Endothelial cell of umbilical vein (primary cell): ENCODE results near the gene GNB1L. TPM values are rescaled to one million over a fixed set of nuclear protein-coding genes. Genes with fewer than 3 reads are reported as not detected.

ENCODE experiments used
- BruUV-seq: library from RNA; stranded (reverse); fragments of 400-500 nt; replicated peaks from 2 replicates; lab custom pipeline; 2021; lab: Mats Ljungman, UMichigan
- CTCF ChIA-PET: fragments of 300-600, 350-600 bp; sonication (Branson Sonifier 250); formaldehyde crosslinking; loops from one replicate; lab custom pipeline; 2021; ENCODE audit warnings: antibody characterized with exemption, inconsistent platforms; lab: Charles Lee
- POLR2A ChIA-PET: fragments of 300-600, 350-600 bp; sonication (Branson Sonifier 250); formaldehyde crosslinking; loops from one replicate; lab custom pipeline; 2021; ENCODE audit warnings: antibody characterized with exemption, inconsistent platforms; lab: Charles Lee
- DNase-seq: peaks from one replicate; pipeline ENCODE4 v3.0.0-alpha.2; 2011; ENCODE audit warnings: low read depth, low spot score
- FAIRE-seq: peaks from 2 replicates; lab custom pipeline; 2011; peaks lifted over from hg19 to GRCh38; lab: Jason Lieb, UNC
- H2AFZ ChIP-seq: 2 replicates; pipeline ENCODE4 v1.6.0; 2012; ENCODE audit warnings: low read depth, low read length, control low read depth, inconsistent platforms
- H3K27ac ChIP-seq: 2 replicates; pipeline ENCODE4 v1.5.1; 2011; ENCODE audit warnings: low read depth, mild to moderate bottlenecking, control low read depth, low read length, moderate library complexity; ENCODE audit not compliant: insufficient read depth
- H3K27me3 ChIP-seq, 2 experiments: 2 replicates each; pipeline versions ENCODE4 v1.6.0 to v1.6.1; 2011; ENCODE audit warnings: low read length in 2 of 2, mixed read lengths in 1 of 2; ENCODE audit not compliant: control insufficient read depth in 2 of 2, insufficient read depth in 2 of 2
- H3K36me3 ChIP-seq, 2 experiments: 2 replicates in 1 of 2; 3 replicates in 1 of 2; pipeline ENCODE4 v1.5.1; 2011; ENCODE audit warnings: low read length in 2 of 2, mild to moderate bottlenecking in 1 of 2, moderate library complexity in 1 of 2; ENCODE audit not compliant: control insufficient read depth in 2 of 2, insufficient read depth in 2 of 2; ENCODE audit errors: extremely low read depth in 1 of 2
- H3K4me1 ChIP-seq: 3 replicates; pipeline ENCODE4 v1.5.1; 2011; ENCODE audit warnings: mild to moderate bottlenecking, low read length; ENCODE audit not compliant: control insufficient read depth, insufficient read depth; ENCODE audit errors: extremely low read depth
- H3K4me2 ChIP-seq: 2 replicates; pipeline ENCODE4 v1.6.1; 2011; ENCODE audit warnings: low read length, control low read depth, mixed read lengths; ENCODE audit not compliant: insufficient read depth
- H3K4me3 ChIP-seq, 3 experiments: fragments of 200-600 bp in 1 of 3; sonication (generic), shearing (Covaris generic) in 1 of 3; replicated peaks in 1 of 3; 2 replicates each; pipeline ENCODE4 v1.5.1; 2011 to 2016; ENCODE audit warnings: control low read depth in 3 of 3, low read length in 3 of 3, mild to moderate bottlenecking in 2 of 3, inconsistent platforms in 1 of 3, low read depth in 1 of 3, moderate library complexity in 1 of 3; ENCODE audit not compliant: insufficient read depth in 1 of 3
- H3K79me2 ChIP-seq: 2 replicates; pipeline ENCODE4 v1.6.0; 2012; ENCODE audit warnings: low read length, inconsistent platforms; ENCODE audit not compliant: control insufficient read depth, insufficient read depth
- H3K9ac ChIP-seq: replicated peaks from 2 replicates; pipeline ENCODE3; 2011; ENCODE audit warnings: low read length, control low read depth; ENCODE audit not compliant: insufficient read depth; ENCODE audit errors: extremely low read depth
- H3K9me1 ChIP-seq: replicated peaks from 3 replicates; pipeline ENCODE4 v1.6.0; 2011; ENCODE audit warnings: mild to moderate bottlenecking, low read length; ENCODE audit not compliant: control insufficient read depth, insufficient read depth; ENCODE audit errors: extremely low read depth
- H3K9me3 ChIP-seq: replicated peaks from 2 replicates; pipeline ENCODE4 v1.5.1; 2012; ENCODE audit warnings: low read length, inconsistent platforms; ENCODE audit not compliant: control insufficient read depth, insufficient read depth
- H4K20me1 ChIP-seq: replicated peaks from 2 replicates; pipeline ENCODE3; 2011; ENCODE audit warnings: mild to moderate bottlenecking, low read length; ENCODE audit not compliant: control insufficient read depth, insufficient read depth; ENCODE audit errors: extremely low read depth
- JUN ChIP-seq: IDR thresholded peaks from 2 replicates; pipeline ENCODE4 v1.6.1; 2011; ENCODE audit warnings: borderline replicate concordance, low read depth; ENCODE audit not compliant: insufficient read length, insufficient read depth
- POLR2A ChIP-seq: IDR thresholded peaks from 2 replicates; pipeline ENCODE4 v1.6.1; 2012; ENCODE audit warnings: low read depth, mild to moderate bottlenecking, control low read depth, low read length
- dilution Hi-C: fragments of 300-500 bp; cut with MboI; formaldehyde crosslinking; loops from one replicate; pipeline ENCODE4 v1.15.0; 2019; ENCODE audit warnings: low sequenced_read_pairs; ENCODE audit not compliant: extremely low pct_ligation_motif_present
- intact Hi-C: fragments of 100-400 bp; cut with micrococcal nuclease; formaldehyde crosslinking; loops from one replicate; pipeline ENCODE4 v1.10.0; 2022
- polyA plus RNA-seq, 4 experiments: library from polyadenylated mRNA; depleted of rRNA in 3 of 4; stranded (reverse) in 3 of 4; unstranded in 1 of 4; fragments of >200 nt; gene quantifications; 2 replicates each; pipeline versions ENCODE4 v1.2.1 to v1.2.3, GENCODE V29; 2011 to 2012; ENCODE audit warnings: missing spikeins in 1 of 4
- total RNA-seq: library from RNA; stranded (reverse); gene quantifications from 2 replicates; pipeline ENCODE4 v1.2.3, GENCODE V29; 2021

The GNB1L gene
- total and polyA plus RNA-seq, 2 donors (not counting 3 experiments of a cell fraction or from before 2014, with no cell fraction given) = 5.4 to 5.9 TPM

DNA sequence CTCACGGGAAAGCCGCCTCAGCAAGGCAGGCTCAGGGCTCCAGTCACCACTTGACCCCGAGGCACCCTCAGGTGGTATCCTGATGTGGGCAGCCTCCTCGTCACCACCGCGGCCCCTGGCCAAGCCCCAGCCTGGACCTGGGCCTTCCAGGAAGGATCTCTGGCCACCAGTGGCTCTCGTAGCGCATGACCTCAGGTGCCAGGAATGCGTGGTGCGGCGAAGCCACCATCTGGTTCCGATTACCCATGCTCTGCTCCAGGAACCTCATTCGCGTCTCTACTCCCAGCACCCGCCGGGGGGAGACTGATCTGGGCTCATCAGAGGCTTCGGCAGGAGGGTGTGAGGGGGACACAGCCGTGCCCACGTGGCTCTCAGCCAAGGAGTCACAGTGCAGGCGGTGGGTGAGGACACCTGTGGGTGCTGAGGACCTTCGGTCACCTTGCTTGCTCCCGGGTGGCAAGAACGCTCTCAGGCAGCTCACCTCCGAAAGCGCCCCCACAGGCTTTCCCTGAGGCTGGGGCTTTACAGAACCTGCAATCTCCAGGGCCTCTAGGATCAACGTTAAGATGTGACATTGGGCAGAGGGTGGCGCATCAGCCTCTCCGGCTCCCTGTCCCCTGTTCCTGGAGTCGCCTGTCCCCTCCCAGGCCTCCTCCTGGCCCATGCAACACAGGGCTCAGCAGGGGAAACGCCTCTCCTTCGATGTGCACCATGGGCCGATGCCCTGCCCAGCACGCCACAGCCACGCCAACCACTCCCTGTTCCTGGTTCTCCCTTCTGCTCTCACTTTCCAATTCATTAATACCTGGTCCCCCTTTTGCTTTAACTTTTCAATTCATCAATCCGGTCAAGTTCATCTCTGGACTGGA, 55.1 kb downstream of the GNB1L start:
- no peak overlapping the region for H2AFZ ChIP-seq
- no peaks in the 10 kb centered on the region for H3K27me3 ChIP-seq
- no peaks in the 10 kb centered on the region for H3K9me1 ChIP-seq
- no peak overlapping the region for H3K27ac ChIP-seq
- intact Hi-C loops (loop anchor here (2.0 kb wide), 1 partner anchor 69 kb away; no protein-coding TSS in a partner anchor), dilution Hi-C loops (no loop called here)
- no peaks in the 10 kb centered on the region for H3K36me3 ChIP-seq
- FAIRE-seq = no peak
- H4K20me1 ChIP-seq = no peaks in the 10 kb centered on the region
- no peak for DNase-seq
- no peaks in the 10 kb centered on the region for H3K4me1 ChIP-seq
- no peak for TF ChIP-seq POLR2A
- no peak overlapping the region for H3K9ac ChIP-seq
- BruUV-seq = no TSS peak
- no peaks in the 10 kb centered on the region for H3K79me2 ChIP-seq
- CTCF ChIA-PET = interaction anchor here (1.1 to 3.2 kb wide), 6 partner anchors 11 to 111 kb away, joined by 3 to 25 read pairs (median 4); no protein-coding TSS in a partner anchor
- POLR2A ChIA-PET = no interaction called here
- no peak overlapping the region for H3K4me2 ChIP-seq
- no peaks in the 10 kb centered on the region for H3K9me3 ChIP-seq
- H3K4me3 ChIP-seq = no peak overlapping the region

- H3K4me2 ChIP-seq = no peak overlapping the region
- H3K27ac ChIP-seq = no peak overlapping the region
- no peaks in the 10 kb centered on the region for H3K36me3 ChIP-seq
- H2AFZ ChIP-seq = no peak overlapping the region
- dilution Hi-C loops = no loop called here
- H3K9me1 ChIP-seq = no peaks in the 10 kb centered on the region
- no peak for FAIRE-seq
- ChIA-PET POLR2A (no interaction called here), CTCF (interaction anchor here (1.2 kb wide), 1 partner anchor 68 kb away, joined by 3 read pairs; no protein-coding TSS in a partner anchor)
- no TSS peak for BruUV-seq
- intact Hi-C loops = no loop called here
- DNase-seq = no peak
- no peak overlapping the region for H3K9ac ChIP-seq
- no peak overlapping the region for H3K4me3 ChIP-seq
- H4K20me1 ChIP-seq = no peaks in the 10 kb centered on the region
- no peaks in the 10 kb centered on the region for H3K27me3 ChIP-seq
- H3K4me1 ChIP-seq = no peaks in the 10 kb centered on the region
- no peak for TF ChIP-seq JUN
- no peaks in the 10 kb centered on the region for H3K79me2 ChIP-seq
- no peaks in the 10 kb centered on the region for H3K9me3 ChIP-seq
Observed at GRCh38 chr22:19798891-19799293, 55.8 kb downstream of the GNB1L start.
